NCI-H1105 treated with DMSO at 0.1 percent for 48 hours (cell line): ENCODE results near the gene SMAD6.

Experiments used
- DNase-seq: peaks from one replicate; lab custom pipeline; 2025; lab: John Stamatoyannopoulos, UW

The SMAD6 gene

DNA sequence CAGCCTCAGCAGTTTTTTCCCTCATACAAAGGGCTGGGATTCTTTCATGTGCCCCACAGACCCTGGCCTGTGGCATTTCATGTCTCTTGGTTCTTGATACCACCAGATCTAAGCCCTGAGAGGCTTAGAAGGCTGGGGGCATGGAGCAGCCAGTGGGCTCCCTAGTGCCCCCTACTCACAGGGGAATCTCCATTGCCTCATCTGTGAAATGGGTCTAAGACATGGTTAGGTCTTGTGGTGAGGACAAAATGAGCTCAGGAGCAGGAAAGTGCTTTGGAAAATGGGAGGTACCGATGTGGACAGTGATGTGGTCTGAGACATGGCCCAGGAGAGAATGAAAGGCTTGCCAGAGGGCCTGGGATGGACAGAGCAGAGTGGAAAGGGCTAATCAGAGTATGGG, 94.3 kb downstream of the SMAD6 start:
- no peak for DNase-seq

DNA sequence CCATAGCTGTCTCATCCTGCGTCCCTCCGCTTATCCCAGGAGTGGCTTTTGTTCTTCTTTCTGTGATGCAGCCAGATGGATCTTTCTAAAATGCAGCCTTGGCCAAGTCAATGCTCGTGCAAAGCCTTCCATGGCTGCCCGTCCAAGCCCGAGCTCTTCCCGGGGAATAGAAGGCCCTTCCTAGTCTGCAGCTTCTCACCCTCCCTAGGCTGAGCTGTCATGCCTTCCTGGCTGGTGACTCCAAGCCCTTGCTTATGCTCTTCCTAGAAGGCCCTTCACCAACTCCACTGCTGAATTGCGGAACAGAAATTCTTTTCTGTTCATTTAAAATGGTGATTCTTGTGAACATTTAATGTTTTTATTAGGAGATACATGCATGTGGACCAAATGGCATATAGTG, 95.9 kb downstream of the SMAD6 start:
- DNase-seq = no peak

DNA sequence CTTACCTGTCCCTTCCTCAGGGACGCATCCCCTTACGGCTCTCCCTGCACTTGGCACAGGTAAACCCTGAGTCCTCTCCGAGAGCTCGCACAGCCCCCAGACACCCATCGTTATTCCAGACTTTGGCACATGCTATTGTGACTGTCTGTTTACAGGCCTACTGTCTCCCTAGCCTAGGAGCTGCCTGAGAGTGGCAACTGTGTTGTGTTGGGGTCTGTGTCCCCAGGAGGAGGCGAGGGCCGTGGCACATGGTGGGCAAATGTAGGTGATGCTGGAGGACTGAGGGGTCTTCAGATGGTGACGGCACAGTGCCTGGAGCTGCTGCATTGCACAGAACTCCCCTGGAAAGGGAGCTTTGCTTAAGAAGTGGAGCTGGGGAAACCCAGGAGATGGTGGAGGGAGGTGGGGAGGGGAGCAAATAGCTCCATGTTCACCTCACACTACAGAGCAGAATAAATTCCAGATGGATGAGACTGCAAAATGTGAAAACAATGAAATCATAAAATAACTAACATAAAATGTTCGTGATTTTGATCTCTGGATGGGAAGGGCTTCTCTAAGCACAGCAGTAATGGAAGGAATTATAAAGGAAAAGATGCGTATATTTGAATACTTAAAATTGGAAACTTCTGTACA, 96.5 kb downstream of the SMAD6 start:
- no peak for DNase-seq

DNA sequence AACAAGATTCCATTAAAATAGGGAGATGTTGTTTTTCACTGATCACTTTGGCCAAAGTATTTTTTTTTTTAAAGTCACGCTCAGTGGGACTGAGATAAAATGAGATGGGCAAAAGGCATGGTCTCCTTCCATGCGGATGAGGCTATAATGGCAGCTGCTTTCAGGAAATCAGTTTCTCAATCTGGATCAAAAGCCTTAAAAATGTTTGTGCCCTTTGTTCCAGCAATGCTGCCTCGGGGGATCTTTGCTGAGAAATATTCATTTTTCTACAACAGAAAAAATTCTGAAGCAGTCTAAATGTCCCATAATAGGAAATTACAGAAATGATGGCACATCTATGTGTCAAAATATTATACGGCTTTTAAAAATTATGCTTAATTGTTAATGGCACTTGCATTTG, 97.2 kb downstream of the SMAD6 start:
- DNase-seq = no peak

DNA sequence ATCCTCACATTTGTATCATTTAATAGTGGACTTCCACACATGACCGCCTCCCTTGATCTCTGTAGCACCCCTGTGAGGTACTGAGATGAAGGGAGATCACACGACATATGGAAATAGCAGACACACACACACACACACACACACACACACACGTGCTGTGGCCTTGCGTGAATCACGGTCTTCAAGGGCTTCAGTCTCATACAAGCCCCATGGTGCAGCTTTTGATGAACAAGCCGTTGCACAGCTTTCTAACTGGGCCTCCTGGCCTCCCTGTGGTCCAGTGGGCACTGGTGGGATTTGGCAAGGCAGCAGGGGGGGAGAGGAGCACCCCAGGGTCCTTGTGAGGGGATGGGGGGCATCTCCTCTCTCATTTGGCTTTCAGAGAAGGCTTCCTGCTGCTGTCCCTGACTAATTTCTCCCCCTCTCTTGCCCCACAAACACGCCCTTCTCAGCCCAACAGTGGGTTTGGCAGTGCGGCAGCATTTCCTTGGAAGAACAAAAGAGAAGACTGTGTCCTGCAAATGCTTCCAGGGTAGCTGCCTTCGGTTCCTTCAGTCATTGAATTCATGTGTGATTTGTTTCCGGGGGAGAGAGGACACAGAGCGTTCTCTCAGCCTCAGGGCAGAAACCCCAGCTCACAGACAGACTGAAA, 98.7 kb downstream of the SMAD6 start:
- no peak for DNase-seq

DNA sequence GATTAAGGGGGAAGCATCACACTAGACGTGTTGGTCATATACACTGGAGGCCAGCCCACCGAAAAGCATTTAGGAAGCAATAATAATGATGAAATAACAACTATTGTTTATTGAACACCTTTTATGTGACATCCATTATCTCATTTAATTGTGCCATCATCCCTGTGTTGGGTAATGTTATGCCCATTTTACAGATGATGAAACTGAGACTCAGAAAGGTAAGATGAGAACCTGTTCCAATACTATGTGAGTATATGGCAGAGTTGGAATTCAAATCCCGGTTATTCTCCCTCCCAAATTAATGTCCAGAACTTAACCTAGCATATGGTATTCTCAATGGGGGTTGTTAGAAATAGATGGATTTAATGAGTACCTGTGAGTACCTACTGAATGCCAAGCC, 99.2 kb downstream of the SMAD6 start:
- no peak for DNase-seq

DNA sequence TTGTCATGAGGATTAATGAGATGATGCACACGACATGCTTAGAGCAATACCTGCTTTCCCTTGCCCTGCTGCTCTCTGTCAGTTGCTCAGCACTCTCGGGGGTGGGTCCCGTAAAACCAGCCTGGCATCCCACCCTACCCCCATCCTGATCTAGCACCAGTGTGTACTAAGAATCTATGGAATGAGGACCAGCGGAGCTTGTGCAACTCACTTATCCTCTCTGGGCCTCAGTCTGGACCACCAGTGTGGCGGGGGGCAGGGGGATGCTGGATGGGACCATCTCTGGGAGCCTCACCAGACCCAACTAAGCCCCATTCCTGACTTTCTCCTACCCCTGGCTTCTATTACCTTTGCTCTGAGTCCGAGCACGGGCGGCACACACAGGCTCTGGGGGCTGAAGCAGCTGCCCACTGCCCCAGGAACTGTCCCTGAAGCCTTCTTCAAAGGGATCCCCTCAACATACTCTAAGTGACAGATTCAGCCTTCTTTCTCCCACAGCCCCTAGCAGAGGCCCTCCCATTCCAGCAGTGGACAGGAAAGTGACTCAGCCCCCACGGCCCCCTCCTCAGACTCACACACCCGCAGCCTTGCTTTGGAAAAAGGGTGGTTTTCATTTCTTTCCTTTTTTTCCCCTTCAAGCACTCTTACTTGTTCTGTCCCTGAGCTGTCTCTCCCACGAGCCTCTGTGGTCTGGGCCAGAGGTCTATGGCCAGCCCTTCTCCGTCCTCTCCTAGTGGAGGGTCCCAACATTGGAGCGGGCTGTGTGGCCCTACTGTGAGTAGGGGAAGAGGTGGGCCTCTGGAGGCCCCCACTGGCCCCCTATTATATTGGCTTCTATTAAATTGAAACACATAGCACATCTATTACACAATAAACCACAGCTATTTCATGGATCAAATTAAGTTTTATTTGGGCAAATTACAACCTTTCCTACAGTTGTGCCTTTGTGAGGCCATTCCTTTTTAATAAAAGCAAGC, 100.3 kb downstream of the SMAD6 start:
- no peak for DNase-seq

DNA sequence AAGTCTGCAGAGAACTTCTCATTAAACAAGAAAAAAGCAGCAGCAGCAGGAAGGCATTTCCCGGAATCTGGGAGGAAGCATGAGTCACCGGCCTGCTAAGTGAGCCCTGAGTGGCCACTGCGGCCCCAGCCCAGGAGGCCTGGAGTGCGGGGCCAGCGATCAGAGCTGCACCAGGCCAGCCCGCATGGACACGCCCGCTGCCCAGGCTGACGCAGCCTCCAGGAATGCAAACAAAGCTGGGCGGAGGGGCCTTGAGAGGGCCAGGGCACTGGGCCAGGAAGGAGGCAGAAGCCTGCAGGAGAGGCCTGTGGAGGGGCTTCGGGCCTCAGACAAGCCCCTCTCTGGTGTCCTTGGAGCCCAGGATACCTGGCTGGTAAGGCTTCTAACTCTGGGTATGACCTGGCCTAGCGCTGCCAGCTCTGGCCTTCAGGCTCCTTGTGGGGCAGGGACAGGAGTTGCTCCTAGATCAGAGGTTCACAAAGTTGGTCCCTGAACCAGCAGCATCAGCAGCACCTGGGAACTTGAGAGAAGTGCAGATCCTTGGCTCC, 101.2 kb downstream of the SMAD6 start:
- peak; percentile 7 for DNase-seq

DNA sequence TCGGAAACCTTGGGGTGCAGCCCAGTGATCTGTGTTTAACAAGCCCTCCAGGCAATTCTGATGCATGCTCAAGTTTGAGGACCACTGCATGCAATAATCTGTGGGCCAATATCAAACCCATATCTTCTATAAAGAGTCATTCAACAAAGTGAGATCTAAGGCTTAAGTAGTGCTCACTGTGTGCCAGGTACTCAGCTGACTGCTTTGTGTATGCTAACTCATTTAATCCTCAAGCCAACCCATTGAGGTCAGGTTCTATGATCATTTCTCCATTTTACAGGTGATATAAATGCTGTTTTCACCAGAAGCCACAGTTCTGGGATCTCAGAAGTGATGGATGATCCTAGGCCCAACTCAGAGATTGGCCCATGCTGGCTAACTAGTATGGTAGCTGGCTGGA, 101.7 kb downstream of the SMAD6 start:
- DNase-seq = no peak

DNA sequence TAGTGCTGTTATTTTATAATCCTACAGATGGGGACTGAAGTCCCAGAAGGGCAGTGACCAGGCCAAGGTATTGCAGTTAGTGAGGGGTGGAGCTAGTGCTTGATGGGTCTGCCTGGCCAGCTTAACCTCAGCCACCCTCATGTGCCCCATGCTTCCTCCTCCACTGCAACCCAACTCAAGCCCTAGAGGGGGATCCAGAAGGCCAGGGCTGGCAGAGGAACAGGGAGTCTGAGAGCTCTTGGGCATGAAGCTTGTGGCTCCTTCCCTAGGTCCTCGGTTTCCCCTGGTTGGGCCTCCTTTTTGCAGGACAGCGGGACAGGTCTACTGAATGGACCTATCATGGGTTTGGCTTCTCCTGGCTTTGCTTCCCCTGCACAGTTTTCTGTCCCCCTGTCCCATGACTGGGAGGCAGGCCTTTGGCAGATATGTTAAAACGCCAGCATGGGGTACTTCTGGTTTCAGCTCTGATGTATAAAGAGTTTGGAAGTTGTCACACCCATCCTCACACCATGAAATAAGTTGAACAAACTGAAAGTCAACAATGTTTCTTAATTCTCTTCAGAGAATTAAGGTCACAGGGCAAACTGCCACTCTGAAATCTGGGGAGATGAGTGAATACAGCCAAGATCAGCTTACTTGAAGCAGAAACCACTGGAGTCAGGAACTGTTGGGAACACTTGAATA, 103.3 kb downstream of the SMAD6 start:
- DNase-seq = no peak

DNA sequence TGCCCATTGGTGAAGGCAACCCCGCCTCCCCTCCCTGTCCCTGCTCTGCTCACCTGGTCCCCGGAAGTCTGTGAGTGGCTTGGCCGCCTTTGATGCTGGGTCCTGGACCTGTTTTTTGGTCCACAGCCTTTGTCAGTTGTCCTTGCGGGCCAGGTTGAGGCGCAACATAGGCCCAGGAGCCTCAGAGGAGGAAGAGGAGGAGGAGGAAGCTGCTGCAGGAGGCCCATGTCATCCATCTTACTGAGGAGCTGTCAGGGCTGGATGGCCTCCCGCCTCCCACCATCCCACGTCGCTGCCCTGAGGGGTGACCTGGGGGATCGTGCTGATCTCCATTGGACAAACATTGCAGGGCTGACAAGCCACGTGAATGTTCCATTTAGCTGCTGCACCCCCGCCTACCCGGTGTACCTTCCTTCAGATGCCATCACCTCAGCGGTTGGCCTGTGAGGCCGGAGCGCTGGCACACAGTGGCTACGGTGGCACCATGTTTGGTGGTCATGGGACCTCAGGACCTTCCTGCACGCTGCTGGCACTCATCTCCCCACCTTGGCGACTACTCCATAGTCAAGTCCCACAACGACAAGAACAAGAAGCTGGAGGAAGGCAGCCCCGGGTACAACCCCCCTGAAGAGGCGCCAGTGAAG, 106.3 kb downstream of the SMAD6 start:
- no peak for DNase-seq

DNA sequence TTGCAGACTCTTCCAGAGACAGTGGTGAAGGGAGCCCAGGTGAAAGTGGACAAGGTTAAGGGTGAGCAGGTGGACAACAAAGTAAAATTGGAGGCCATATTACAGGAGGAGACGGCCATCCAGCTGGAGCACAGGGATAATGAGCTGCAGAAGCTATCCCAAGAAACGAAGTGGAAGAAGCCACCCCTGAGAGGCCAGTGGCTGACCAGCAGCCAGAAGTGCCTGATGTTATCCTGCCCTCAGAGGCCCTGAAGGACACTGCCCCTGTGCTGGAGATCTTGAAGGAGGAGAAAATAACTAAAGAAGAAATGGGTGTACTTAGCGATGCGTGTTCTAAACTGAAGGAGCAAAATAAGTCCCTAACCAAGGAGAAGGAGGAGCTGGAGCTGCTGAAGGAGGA, 107.6 kb downstream of the SMAD6 start:
- DNase-seq = no peak

DNA sequence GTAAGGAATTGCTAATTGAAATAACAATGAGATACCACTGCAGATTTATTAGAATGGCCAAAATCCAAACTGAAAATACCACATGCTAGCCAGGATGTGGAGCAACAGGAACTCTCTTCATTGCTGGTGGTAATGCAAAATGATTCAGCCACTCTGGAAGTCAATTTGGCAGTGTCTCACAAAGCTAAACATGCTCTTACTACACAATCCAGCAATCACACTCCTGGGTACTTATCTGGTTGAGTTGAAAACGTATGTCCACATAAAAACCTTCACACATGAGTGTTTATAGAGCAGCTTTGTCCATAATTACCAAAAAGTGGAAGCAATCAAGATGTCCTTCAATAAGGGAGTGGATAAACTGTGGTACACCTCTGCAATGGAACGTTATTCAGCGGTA, 113.3 kb downstream of the SMAD6 start:
- no peak for DNase-seq

DNA sequence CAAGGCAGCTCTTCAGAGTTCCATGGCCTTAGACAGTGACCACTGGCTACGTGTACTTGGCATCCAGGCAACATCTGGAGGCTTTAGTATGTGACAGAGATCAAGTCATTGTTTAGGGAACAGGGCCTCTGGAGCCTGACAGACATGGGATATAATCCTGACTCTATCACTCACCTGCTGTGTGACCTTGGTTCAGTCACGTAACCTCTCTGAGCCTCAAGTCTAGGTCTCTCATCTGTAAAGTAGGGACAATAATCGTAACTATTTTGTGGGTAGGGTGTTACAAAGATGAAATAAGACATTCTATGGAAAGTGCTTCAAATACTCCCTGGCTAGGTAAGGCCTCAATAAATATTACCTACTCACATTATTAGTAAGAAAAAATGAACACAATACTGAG, 114.2 kb downstream of the SMAD6 start:
- no peak for DNase-seq

DNA sequence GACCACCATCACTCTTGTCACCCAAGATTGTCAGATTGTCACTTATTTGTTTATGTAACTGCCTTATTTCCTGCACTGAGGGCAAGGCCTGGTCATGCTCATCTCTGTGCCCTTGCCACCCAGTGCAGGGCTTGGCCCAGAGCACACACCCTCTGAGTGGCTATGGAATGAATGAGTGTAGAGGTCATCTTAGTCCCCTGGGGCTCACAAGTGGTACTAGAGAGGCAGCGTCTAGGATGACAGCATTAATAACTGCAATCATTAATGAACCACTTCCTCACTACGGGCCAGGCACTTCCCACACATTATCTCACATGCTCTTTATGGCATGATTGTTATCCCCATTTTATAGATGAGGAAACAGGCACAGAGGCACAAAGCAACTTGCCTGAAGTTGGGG, 117.0 kb downstream of the SMAD6 start:
- no peak for DNase-seq

DNA sequence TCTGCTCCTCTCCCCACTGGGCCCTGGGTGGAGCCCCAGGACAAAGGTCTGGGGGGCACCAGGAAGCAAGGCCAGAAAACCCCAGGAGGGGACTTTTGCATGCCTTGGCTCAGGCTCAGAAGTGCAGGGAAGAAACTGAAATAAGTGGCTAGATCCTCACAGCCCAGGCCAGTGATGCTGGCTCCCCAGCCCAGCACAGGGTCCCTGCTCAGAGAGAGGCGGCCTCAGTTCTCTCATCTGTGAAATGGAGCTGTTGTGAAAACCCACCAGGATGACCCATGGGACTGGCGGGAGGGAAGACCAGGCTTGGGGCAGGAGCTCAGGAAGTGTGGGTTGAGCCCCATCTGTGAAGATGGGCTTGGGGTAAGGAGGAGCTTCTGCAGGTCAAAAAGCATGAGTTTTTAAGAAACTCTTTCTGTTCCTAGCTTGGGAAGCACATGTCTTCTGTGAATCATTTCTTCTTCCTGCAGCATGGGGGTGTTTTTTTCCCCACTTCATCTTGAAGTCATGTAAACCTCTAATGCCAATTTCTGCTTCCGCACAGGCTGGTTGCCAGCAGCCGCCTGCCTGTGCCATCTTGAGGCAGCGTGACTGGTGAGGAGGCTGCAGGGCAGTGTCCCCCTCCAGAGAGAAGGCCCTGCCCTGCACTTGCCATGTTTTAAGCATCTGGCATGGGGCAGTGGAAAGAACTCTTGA, 118.6 kb downstream of the SMAD6 start:
- DNase-seq = no peak

DNA sequence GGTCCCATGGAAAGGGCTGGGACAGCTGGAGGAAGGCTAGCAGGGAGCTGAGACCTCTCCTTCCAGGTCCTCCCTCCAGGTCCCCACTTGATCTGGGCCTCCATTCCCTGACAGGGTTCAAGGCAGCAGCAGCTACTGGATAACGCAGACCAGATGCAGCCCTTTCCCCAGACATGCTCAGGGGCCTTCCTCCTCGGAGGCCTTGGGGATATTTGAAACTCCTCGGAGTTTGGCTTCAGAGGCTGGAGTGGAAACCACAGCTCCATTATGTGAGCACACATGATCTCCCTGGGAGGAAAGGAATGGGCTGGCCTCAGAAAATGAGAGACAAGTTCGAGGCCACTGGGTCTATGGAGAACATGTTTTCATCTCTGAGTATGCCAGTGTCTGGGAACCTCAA, 119.3 kb downstream of the SMAD6 start:
- no peak for DNase-seq

DNA sequence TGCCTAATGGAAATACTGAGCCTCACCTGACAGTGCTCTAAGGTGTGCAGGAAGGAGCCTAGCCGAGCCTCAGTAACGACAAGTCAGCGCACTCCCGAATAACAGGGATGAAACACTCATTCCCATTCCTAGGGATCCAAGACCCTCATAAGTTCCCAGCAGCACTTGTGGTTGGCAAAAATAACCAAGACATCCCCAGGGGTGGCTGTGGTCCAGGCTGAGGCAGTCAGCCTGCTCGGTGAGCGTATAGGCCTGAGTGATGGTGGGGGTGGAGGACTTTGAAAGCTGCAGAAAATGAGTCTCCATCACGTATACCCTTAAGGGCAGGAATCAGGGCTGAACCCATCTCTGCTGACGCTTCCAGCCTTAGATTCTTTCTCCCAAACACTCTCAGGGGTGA, 120.1 kb downstream of the SMAD6 start:
- DNase-seq = no peak

DNA sequence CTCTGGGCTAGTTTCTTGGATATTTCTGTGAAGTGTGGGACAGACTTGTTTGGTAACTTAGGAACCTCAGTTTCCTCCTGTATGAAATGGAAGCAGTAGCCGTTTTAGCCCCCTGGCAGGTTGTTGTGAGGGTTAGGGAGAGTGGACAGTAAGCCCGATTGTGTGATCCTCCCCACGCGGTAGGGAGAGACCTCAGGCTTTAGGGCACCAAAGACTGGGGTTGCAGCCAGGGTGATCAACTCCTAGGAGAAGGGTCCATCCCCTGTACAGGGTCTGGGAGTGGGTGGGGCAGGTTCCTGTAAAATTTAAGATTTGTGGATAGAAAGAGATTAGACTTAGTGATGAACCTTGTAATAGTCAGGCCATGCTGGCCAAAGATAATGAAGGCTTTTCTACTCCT, 120.5 kb downstream of the SMAD6 start:
- no peak for DNase-seq

DNA sequence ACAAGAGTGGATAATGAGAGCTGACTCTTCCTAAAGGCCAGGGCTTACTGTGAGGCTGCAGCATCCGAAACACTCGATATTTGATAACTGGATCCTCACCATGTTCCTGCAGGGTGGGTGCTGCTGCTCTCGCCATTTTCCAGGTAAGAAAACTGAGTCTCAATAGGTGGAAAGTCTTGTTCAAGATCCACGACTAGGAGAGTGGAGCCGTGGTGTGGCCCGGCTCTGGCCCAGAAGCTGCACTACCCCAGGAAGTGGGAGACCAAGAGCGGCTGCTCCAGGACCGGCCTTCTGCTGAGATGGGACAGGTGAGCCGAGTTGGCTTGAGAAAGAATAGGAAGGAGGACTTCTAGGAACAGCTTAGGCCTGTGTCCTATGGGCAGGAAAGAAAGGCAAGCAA, 121.6 kb downstream of the SMAD6 start:
- no peak for DNase-seq

DNA sequence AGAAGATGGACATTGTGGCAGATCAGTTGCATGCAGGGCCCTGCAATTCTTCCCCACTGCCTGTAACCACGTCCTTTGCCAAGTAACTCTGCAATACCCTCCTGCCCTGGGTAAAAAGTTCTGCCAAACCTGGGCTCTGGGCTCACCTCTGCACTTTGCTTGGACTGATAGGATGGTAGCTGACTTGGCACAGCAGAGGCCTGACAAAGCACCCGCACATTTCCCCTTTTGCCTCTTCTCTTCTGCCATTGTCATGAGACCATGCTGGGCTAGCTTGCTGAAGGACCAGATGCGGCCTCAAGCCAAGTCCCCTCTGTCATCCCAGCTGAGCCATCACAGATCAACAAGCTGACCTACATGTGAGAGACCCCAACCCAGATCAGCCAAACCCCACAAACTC, 122.4 kb downstream of the SMAD6 start:
- no peak for DNase-seq
